Activated CD4-positive, alpha-beta T cell treated with anti-CD3 and anti-CD28 coated beads for 48 hours (primary cell): Measurements from ENCODE around the gene UNKL.
"Not testable (repeated sequence)": the region's sequence is repeated elsewhere in the genome, so short reads cannot be mapped to it uniquely, and the experiment has no call there.

Experiments used
- DNase-seq: peaks from one replicate; pipeline ENCODE4 v3.0.0-alpha.2; 2020

UNKL gene

GRCh38 chr16:1445518-1446203 is 31.2 kb upstream of the UNKL start:
- DNase-seq, result no peak

- no peak for DNase-seq
Measured at GRCh38 chr16:1444730-1445517, 30.4 kb upstream of the UNKL start.

GRCh38 chr16:1443980-1444729 is 29.7 kb upstream of the UNKL start, which contains the start of gene CCDC154:
TSS of gene CCDC154 (minus strand) at chr16:1444556. CDS start at chr16:1444322, 234 bp downstream.
- no peak for DNase-seq

- DNase-seq, result no peak
Measured at GRCh38 chr16:1443403-1443973, 29.0 kb upstream of the UNKL start.

GRCh38 chr16:1442697-1443096 is 28.2 kb upstream of the UNKL start:
- DNase-seq, result no peak

DNA sequence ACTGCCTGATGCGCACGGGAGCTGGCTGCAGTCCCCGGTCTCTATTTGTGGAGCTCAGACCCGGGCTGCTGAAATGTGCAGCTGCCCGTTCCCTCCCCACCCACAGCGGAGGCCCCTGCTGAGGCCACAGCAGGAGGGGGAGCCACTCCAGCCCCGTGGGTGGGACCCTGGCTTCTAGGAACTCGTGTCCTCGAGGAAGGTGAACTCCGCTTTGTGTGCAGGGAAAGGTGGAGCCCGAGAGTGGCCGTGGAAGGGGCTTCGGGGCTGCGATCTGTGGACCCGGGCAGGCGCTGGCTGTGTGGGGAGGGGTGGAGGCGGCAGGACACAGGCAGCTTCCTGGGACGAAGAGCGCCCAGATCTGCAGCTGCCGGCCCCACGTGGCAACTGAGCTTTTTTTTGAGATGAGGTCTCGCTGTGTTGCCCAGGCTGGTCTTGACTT is 26.9 kb upstream of the UNKL start:
- DNase-seq, result no peak

GRCh38 chr16:1439699-1440074 is 25.2 kb upstream of the UNKL start:
- DNase-seq, result not testable (repeated sequence)

GRCh38 chr16:1439058-1439698 is 24.7 kb upstream of the UNKL start:
- no peak for DNase-seq

DNA sequence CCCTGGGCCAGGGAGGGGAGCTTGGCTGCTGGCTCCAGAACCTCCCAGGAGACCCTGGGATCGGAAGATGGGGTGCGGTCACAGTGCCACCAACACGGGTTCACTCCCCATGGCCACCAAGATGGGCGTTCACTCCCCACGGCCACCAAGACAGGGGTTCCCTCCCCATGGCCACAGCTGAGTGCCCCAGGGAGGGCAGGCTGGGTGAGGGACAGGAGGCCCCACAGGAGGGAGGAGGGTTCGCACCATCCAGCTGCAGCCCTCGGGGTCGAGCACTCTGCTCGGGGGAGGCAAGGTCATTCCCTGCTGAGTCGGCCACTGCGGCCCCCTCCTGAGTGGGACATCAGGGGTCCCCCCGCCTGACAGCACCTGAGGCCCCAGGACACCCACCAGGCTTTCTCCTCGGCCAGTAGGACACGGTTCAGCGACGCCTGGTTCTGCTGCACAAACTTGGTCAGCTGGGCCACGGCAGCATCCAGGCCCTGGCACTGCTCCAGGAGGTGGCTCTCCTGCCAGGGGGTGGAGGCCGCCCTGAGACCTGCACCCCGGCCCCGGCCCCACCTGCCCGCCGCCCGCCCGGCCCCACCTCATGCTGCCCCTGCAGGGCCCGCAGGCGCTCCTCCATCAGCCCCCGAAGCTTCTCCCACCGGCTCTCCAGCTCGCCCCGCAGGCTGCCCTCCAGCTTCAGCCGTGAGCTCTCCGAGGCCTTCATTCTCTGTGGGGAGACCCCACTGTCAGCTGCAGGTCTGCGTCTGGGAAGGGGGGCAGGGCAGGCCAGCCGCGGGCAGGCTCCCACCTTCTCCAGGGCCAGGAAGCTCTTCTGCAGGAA is 23.9 kb upstream of the UNKL start:
- DNase-seq, result no peak

GRCh38 chr16:1437606-1438005 is 23.1 kb upstream of the UNKL start:
- DNase-seq, result no peak

DNA sequence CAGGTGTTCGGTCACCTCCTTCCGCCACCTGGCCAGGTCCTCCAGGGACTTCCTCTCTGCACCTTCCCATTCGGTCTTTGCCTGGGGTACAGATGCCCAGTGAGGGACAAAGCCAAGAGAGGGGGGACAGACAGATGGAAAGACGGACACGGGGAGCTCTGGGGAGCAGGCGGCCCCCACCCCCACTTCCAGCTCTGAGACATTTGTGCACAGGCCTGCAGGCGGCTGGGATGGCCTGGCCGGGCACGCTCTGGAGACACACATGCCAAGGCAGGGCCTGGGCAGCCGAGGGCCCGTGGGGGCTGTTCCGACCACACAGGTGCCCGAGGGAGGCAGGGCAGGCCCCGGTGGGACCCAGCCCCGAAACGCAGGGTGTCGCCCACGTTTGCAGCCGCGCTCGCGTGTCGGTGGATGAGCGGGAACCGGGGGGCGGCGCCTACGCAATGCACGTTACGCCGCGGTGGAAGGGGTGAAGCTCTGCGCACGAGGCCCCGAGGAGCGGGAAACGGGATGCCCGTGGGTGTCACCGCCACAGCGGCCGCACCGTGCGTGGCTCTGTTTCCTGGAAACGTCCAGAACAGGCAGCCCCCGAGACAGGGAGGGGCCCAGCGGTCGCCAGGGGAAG is 22.3 kb upstream of the UNKL start:
- DNase-seq, result no peak

GRCh38 chr16:1435921-1436697 is 21.6 kb upstream of the UNKL start:
- DNase-seq, result no peak

DNA sequence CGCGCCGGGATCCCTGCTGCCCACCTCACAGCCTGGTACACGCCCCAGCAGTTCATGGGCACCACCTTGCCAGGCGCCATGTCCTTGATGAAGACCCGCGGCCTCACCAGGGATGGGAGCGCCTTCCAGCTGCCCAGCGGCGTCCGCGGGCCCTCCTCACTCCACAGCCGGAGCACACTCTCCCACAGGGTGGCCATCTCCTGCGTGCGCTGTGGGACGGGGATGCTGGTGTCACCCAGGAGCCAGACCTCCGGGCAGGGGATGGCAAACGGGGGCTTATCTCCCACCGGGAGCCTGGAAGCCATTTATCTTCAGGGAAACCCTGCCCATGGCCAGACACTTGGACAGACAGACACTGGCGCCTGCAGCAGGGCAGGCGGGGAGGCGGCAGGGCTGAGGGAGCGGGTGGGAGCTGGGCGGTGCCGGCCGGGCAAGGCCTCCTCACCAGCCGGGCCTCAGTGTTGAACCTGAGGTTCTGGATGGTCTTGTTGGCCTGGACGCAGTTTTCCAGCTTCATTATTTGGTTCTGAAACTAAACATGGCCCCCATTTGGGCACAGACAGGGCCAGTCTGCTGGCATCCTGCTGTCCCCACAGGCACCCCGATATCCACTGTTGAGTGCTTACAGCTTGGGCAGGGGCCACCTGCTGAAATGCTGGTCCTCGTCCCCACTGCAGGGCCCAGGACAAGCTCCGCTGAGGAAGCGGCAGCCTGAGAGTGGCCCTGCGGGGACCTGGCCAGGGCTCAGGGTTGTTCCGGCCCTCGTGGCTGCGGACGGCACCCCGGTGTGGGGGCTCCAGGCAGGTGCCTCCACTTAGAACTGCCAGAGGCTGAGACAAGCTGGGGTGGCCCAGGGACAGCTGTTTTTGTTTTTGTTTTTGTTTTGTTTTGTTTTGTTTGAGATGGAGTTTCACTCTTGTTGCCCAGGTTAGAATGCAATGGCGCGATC is 20.4 kb upstream of the UNKL start:
- no peak for DNase-seq

DNA sequence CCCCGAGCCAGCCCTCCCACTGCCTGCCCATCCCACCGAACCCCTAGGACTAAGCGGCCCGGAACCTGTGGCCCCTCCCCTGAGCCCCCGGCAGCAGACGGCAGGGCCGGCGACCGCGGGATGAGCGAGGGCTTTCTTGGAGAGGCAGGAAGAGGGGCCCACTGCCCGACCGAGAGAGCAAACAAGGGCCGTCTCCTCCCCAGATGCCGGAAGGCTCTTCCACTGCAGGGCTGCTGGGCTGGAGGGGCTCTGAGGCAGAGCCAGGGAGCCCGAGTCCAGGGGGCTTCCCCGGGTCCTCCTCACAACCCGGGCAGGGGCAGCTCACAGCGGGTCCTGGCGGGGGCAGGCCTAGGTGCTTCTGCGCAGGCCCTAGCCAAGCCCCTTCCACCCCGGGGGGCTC is 19.3 kb upstream of the UNKL start:
- DNase-seq, result no peak

DNA sequence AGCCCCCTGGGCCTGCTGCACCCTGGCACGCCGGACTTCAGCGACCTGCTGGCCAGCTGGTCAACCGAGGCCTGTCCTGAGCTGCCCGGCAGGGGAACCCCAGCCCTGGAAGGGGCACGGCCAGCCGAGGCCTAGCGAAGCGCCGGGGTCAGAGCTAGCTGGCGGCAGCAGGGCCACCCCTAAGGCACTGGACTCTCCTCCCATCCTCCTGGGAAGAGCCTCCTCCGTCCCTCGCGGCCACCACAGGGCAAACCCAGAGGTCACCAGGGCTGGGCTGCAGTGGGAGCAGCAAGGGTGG is 18.7 kb upstream of the UNKL start:
- DNase-seq, result no peak

DNA sequence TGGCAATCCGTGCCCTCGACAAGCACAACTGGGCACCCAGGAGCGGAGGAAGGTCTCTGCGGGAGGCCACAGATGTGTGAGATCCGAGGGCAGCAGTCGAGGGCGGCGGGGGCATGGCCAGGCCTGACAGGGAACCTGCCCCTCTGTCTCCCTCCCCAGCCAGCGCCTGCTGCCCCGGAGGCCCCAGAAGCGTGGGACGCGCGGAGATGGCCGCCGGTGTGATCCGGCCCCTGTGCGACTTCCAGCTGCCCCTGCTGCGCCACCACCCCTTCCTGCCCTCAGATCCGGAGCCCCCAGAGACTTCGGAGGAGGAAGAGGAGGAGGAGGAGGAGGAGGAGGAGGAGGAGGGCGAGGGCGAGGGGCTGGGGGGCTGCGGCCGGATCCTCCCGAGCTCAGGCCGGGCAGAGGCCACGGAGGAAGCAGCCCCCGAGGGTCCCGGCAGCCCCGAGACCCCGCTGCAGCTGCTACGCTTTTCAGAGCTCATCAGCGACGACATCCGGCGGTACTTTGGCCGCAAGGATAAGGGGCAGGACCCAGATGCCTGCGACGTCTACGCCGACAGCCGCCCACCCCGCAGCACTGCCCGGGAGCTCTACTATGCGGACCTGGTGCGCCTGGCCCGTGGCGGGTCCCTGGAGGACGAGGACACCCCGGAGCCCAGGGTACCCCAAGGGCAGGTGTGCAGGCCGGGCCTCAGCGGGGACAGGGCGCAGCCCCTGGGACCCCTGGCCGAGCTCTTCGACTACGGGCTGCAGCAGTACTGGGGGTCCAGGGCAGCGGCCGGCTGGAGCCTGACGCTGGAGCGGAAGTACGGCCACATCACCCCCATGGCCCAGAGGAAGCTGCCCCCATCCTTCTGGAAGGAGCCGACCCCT is 18.1 kb upstream of the UNKL start:
- DNase-seq, result no peak

DNA sequence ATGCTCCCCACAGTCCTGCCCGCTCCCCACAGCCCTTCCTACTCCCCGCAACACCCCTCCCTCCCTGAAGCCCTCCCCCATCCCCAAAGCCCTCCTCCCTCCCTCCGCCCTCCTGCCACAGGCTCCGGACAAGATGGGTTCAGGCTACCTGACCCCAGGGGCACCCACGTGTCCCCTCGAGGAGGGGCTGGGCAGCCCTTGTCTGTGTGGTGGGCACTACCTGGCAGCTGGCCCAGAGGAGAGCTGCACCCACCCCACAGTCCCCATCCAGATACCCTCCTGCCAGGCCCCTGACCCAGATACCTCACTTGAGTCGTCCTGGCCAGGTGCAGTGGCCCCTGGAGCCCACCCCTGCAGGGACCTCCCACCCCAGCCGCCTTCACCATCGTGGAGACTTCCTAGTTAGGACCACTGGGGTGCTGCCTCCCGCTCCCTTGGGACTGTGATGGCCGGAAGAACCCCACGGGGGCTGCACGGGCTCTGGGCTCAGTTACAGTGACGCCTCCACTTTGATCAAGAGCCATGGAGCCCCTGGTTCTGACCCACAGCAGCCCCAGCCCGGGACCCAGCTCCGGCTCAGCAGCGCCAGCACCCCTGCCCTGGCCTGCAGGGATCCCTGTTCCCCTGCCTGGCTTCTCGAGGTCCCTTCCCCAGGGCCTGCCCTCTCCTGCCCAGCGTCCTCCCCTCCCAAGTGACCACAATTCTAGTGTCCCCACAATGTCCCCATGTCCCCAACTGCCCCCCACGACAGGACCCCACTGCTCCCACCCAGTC is 17.2 kb upstream of the UNKL start:
- DNase-seq, result no peak
